GM19468 (cell line): Measurements from ENCODE around the gene SLC37A1.

Experiments used
- ATAC-seq: cut with Tn5 transposase; IDR thresholded peaks from one replicate; pipeline ENCODE4 v1.9.1; 2021; ENCODE audit warnings: mild to moderate bottlenecking, moderate library complexity, moderate number of reproducible peaks; ENCODE audit not compliant: unreplicated experiment; ENCODE audit errors: extremely low read depth

SLC37A1 gene

DNA sequence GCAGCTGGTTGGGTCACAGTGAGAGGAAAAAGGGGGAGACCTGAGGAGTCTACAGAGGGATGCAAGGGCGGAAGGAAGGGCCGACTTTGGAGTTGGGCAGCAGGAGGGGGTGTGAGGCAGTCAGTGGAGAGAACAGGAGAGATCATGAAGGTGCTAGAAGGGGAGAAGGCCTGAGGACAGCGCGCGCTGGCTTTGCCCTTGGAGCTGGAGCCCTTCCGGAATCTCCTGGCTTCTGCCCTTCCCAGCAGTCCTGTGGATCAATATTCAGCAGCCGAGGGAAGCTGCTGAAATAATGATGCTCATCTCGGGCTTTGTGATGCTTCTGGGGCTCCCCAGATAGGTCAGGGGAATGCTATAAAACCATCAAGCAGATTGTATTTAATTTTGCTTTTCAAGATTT lies 26.7 kb downstream of the SLC37A1 start:
- no peak for ATAC-seq

DNA sequence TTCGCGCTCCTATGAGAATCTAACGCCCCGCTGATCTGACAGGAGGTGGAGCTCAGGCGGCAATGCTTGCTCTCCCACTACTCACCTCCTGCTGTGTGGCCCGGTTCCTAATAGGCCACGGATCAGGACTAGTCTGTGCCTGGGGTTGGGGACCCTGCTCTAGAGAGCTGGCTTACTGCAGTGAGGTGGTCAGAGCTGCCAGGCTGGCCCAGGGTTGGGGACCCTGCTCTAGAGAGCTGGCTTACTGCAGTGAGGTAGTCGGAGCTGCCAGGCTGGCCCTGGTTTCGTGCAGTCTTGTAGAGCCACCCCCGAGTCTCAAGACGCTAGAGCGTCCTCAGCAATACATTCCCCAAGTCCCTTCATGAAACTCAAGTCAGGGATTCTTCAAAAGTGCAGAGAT lies 27.5 kb downstream of the SLC37A1 start:
- no peak for ATAC-seq

DNA sequence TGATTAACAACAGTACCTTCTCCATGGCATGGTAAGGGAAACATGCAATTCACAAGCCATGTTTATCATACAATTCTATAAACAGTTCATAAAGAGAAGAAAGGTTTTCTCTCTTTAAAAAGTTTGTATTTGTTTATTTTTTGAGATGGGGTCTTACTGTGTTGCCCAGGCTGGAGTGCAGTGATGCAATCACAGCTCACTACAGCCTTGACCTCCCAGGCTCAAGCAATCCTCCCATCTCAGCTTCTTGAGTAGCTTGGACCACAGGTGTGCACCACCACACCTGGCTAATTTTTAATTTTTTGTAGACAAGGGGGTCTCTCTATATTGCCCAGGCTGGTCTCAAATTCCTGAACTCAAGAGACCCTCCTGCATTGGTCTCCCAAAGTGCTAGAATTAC lies 28.0 kb downstream of the SLC37A1 start:
- no peak for ATAC-seq

DNA sequence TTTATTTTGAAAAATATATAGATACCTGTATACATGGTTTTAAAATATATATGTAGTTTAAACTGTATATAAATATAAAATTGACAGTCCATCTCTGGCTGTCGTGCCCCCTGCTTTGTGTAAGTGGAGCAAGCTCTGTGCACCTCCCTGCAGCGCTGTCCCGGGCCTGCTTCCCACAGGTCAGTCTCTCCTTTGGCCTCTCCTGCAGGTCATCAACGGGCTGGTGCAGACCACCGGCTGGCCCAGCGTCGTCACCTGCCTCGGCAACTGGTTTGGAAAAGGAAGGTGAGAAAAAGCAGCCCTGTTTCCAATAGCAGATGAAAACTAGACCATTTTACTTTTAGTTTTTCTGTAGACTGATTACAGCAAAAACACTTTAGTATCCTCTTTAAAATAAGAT lies 28.5 kb downstream of the SLC37A1 start:
- ATAC-seq, result no peak

DNA sequence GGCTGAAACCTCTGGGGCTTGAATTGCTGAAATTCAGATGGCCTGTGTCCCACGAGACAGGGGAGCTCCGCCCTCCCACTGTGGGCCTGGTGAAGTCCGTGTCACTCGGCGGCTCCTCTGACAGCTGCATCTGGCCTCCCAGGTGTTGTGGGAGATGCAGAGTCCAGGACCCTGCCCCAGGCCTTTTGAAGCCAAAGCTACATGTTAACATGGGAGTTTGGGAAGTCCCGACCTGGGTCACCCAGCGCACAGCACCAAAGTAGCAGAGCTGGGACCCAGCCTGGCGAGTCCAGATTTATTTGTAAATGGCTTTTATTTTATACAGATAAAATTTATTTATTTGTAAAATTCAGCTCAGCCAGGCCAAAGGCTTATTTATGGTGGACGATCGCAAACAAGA lies 28.9 kb downstream of the SLC37A1 start:
- no peak for ATAC-seq

DNA sequence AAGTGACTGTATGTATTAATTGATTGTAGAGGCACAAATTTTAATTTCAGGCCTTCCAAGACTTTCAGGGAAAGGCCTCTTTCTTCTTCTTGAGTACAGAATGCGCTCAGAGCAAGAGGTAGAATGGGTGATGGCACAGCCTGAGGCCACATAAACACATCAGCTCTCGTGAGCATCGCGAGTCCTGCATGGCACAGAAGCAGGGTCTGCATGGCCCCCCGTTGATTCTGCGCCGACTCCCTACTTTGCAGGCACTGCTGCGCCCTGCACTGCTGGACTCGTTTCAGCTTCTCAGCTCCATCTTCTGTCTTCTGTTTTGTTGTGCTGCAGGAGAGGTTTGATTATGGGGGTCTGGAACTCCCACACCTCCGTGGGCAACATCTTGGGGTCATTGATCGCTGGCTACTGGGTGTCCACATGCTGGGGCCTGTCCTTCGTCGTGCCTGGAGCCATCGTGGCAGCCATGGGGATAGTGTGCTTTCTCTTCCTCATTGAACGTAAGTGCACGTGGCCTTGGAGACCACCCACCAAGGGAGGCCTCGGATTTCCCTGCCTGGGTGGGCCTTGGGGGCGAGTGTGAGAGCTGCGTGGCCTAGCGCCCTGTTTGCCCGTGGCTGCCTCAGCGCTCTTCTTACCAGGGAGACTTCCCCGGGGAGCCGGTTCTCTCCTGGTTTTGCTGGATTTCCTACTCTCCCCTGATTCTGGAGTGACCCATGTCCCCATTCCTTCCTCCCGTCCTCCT lies 29.6 kb downstream of the SLC37A1 start:
- no peak for ATAC-seq

DNA sequence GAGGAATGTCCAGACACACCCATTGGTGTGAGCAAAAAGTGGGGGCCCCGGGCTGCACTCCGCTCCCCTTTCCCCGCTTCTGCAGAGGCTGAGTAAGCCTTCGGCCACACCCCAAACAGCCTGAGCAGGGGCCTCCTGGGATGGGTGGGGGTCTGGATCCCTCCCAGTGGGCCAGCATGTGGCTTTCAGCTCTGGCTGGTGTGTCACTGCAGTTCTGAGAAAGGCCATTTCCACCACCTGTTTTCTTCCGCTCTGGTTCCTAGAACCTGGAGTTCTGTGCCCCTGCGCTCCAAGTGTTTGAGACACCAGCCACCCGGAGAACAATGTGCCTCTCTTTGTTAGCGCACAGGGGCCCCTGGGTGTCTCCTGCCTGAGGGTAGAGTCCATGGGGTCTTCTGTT lies 30.9 kb downstream of the SLC37A1 start:
- no peak for ATAC-seq

DNA sequence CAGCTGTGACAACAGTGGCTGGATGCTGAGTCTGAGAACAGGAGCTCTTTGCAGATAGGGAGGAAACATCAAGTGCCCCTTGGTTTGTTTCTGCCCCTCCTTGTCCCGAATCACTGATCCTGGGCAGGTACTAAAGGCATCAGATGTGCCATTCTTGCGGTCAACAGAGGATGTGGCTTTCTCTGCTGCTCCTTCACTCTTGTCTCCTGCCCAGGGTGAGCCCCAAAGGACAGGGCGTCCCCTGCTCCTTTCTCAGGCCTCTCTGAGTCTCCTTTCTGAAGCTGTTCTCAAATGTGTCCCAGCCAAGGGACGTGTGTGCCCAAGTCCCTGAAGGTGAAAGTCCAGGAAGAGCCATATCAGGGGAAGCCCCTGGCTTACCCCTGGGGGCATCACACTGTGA lies 31.7 kb downstream of the SLC37A1 start:
- no peak for ATAC-seq

DNA sequence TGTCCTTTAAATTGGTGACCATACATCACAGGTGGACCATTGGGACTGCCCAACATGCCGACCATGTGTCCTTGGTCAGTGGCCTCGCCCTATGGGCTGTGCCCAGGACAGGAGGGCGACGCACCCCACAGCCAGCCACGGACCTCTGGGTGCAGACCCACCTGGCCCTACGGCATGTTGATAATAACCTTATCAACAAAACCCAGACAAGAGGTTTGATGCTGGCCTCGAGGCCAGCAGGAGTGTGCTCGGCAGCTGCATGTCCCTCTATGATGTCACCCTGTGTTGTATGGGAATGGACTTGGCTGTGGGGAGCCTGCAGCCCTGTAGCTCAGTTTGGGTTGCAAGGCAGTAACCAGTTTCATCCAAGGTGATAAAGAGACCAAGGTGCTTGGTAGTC lies 32.1 kb downstream of the SLC37A1 start:
- no peak for ATAC-seq

DNA sequence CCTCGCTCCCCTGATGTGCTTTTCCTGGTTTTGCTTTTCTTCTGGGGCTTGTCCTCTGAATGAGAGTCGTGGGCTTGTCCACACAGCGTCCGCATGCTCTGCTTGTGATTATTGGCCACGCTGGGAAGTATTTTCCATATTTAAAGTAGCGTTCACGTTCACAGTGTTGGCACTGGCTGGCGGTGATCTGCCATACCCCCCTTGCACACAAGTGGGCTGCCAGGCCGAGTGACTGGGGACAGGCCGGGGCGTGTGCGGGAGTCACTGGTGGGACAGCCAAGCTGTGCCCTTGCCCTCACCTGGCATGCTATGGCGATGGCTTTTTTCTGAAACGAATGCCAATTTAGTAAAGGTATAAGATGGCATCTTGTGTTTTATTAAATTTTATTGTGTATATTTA lies 32.8 kb downstream of the SLC37A1 start:
- no peak for ATAC-seq

DNA sequence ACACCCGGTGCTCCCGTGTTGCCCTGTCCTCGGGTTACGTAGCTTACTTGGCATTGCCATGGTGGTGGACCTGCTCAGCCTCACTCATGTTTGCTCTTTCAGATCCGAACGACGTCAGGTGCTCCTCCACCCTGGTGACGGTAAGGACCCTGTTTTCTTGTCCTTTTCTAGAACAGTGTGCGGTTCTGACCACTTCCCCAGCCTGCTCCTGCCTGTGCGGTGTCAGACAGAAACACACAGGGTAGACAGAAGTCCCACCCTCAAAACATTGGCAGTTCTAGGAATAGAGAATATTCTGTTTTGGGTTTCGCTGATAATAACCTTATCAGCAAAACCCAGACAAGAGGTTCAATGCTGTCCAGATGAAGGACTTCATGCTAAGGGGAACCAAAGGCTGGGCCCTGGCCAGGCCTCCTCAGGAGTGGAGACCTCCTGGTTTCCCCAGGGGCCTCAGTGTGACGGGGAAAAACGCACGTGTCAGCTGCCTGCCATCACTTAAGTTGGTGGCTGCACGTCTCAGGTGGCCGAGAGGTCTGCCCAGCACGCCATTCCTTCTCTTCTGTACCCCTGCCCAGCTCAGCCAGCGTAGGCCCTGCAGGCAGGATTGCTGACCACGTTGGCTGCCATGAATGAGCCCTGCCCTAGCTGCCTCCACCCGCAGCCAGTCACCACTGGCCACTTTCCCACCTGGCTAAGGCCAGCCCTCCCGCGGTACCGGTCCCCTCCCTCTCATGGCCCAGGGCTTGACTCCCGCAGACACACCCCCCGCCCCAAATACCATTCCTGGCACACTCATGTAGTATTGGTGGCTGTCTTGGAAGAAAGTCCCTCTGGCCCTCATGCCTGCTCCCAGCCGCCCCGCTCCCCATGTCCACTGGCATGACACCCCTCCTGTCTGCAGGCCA lies 33.6 kb downstream of the SLC37A1 start:
- ATAC-seq, result no peak

DNA sequence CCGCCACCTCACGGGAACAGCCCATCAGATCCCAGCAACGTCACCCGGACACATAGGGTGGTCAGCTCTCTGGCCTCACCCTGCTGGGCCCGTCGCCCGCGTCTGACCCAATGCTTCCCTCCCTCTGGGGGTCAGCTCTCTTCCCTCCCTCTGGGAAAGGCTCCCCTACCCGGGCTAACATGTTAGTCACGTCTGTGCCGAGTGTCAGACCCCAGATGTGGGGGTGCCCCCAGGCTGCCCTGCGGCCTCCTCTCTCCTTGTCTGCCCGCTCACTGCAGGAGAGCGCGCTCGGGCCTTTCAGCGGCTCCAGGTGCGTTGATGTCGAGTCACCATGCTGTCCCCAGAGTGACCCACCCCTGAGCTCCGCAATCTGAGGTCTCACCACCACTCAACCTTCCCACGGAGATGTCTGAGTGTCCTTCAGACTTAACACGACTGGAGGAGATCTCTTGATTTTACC lies 34.3 kb downstream of the SLC37A1 start:
- no peak for ATAC-seq

DNA sequence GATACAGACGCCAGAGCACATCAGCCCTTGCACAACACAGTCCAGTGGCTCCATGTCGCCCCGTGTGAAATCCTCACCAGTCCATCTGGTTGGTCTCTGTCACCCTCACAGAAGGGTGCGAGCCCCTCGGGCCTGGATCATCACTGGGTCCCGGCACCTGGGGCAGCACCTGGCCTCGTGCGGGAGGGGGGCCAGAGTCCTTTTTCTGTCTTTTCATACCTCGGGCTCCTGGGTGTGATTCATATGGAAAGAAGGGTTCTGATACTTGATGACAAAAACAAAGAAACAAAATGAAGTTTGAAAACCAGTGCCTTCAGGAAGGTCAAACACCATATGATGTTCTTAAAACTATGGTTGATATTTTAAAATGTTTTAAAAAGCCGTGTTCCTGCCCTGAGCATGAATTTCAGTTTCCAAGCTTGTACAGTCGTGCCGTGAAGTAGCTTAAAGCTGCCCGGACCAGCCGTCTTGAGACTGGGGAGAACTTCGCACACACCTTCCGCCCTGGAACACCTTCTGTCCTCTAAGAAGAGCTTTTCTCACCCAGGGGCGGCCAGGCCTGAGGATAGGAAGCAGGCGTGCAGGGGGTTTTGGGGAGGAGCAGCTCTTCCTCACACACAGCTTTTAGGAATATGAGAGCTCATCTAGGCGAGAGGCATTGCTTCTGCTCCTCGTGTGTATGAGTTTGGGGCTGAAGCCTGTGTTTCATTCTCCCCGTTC lies 35.2 kb downstream of the SLC37A1 start:
- no peak for ATAC-seq

DNA sequence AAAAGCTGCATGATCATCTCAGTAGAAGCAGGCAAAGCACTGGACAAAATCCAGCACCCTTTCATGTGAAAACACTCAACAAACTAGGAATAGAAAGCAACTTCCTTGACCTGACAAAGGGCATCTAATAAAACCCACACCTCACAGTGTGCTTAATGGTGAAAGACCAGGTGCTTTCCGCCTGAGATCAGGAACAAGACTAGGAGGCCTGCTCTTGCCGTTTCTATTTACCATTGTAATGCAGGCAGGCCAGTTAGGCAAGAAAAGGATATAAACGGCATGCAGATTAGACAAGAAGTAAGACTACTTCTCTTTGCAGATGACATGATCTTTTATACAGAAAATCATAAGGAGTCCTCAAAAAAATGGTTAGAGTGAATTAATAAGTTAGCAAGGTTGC lies 37.2 kb downstream of the SLC37A1 start:
- no peak for ATAC-seq

DNA sequence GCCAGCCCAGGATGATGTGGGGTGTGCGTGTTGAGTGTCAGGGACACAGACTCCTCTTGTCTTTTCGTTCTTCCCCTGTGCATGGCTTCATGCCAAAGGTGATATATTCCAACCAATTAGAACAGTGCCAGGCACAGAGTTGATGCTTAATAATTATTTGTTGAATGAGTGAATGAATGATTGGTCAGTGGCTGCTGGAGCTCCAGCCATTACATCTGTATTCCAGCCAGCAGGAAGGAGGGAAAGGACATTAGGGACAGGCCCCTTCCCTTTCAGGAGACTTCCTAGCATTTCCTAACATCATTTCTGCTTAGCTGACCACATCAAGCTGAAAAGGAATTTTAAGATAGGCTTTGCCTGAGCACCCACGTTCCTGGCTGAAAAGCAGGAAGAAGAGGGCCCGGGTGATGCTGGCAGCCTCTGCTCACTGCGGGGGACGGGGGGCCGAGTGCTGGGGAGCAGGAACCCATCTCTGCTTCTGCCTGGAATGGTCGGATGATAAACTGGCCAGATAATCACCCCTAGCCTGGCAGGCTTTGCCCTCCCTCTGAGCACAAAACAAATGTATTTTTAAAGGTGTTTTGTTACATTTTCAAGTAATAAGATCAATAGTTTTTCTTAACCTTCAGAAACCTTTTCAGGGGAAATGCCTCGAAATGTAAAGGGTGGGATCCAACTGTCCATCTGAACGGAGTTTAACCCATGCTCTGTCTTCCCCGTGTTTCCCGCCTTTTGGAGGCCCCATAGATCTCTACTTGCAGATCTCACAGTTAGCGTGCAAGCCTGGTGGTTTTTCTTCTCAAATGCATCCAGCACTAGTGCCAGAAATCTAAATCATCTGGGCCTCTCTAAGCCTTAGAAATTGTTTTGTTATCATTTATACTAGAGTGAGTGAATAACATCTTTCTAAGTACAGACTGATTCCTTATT lies 39.0 kb downstream of the SLC37A1 start:
- ATAC-seq, result no peak

DNA sequence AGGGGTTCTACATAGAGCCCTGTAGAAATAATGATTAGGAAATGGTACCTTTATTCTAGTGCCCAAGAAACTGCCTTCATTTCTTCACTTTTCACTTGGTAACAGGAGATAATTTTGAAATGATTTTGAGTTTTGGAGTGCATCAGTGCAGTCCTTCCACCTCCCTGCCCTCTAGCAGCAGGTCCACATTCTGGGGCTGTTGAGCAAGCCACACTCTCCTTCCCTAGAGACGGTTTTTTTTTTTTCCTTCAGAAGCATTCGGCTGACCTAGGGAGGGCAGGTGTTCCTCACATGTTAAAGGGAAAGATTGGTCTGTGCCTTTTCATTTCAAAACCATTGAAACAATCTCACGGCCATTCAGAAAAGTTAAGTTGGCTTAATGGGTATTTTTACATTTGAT lies 39.8 kb downstream of the SLC37A1 start:
- no peak for ATAC-seq

DNA sequence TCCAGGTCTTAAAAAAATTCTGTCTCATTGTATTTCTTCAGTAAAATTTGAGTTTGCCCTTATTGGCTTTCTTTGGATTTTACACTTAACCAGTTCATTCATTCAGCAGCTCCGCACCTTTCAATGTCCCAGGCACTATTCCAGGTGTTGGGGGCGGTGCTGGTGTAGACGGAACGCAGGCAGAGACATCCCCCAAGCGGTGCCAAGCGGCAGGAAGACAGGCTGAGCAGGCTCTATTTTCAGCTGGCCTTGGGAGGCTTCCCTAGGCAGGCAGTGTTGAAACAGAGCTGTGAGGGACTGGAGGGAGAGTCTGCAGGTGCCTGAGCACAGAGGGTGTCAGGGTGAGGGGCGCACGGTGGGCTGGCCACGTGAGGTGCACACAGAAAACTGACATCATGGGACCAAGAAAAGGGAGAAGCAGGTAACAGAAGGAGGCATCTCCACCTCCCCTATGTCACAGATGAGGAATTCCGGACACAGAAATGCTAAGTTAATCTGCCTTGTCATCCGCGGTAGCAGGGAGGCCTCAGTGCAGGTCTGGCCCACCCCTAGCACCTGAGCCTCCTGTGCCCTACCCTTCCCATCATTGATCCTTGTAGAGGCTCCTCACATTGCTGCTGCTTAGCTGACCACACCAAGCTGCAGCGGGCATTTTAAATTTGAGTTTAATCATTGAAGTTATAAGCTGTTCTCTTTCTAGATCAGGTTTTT lies 40.8 kb downstream of the SLC37A1 start:
- ATAC-seq, result no peak

DNA sequence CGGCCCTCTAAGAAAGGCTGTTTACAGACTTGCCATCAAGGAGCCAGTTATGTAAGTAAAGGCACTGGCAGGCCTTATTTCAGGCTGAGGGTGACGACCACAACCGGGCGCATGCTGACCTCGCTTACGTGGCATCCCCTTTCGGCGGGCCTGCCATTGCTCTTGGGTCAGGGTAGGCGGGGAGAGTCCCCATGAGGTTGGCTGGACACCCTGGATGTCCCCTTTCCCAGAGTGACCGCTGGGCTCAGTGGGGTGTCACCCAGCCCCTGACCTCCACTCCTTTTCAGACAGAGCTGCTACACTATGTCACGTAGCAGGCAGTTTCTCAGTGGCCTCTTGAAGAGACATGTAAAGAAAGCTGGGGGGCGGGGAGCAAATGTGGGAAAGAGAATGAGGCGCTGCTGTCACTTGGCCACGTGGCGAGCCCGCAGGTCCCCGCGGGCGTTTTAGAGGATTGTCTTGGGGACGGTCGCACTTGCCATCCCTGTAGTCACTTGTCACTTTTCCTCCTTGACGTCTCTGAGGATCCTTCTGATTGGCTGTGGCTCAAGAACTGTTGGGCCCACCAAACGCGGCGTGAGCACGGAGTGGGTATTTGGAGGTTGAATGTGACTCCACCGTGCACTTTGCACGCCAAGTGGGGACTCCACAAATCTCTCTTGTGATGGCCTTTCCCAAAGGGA lies 42.2 kb downstream of the SLC37A1 start:
- no peak for ATAC-seq

DNA sequence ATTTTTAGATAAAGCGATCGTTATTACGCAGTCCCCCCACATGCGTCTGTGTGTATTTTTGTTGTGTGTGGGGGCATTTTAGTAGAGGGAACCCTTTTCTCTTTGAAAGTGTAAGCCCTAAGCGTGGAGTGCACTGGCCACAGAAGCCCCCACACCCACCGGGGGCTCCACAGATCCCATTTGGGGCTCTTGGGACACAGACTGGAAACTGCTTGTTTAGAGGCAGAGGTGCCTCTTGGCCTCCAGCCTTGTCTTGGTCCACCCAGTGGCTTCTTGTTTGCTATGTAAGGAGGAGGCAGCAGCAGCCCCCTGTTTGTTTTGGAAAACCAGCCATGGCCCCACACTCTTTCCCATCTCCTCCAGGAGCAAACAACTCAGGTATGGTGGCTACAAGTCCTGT lies 42.8 kb downstream of the SLC37A1 start:
- ATAC-seq, result no peak
